ENCODE results near the gene MRC1.

GRCh38 chr10:17921378-17921777, 112.2 kb downstream of the MRC1 start:
- no peak for TF ChIP-seq EZH2 (IDR thresholded peaks at IDR 0.05; ENCODE audit: borderline replicate concordance, low read depth, low read length, severe bottlenecking)
- TF ChIP-seq CTCF (IDR thresholded peaks at IDR 0.05; ENCODE audit: borderline replicate concordance, extremely low read depth, low read length, poor library complexity, severe bottlenecking): no peak
